WERI-Rb-1 (cell line): ENCODE measurements around the gene MED23.
"Not testable (repeated sequence)": the region's sequence is repeated elsewhere in the genome, so short reads cannot be mapped to it uniquely, and the experiment has no call there.

ENCODE experiments used
- DNase-seq: peaks from one replicate; pipeline ENCODE4 v3.0.0-alpha.2; 2020
- H3K27ac ChIP-seq: fragments of 250-450 bp; sonication (Bioruptor Pico); 2 replicates; pipeline ENCODE4 v1.5.1; 2020; ENCODE audit warnings: mild to moderate bottlenecking, moderate library complexity
- H3K27me3 ChIP-seq: fragments of 250-450 bp; sonication (Bioruptor Pico); 2 replicates; pipeline ENCODE4 v1.5.1; 2021; ENCODE audit warnings: mild to moderate bottlenecking, low read depth, moderate library complexity; ENCODE audit not compliant: insufficient read depth, severe bottlenecking
- H3K36me3 ChIP-seq: fragments of 250-450 bp; sonication (Bioruptor Pico); 2 replicates; pipeline ENCODE4 v1.5.1; 2020; ENCODE audit warnings: mild to moderate bottlenecking, moderate library complexity
- H3K4me3 ChIP-seq: 2 replicates; pipeline ENCODE4 v1.5.1; 2011; ENCODE audit warnings: low read depth, mild to moderate bottlenecking, control low read depth, low read length
- H3K9me3 ChIP-seq: fragments of 250-450 bp; sonication (Bioruptor Pico); 2 replicates; pipeline ENCODE4 v1.5.1; 2021; ENCODE audit warnings: mild to moderate bottlenecking, moderate library complexity; ENCODE audit not compliant: severe bottlenecking
- CTCF ChIP-seq: IDR thresholded peaks from 2 replicates; pipeline ENCODE4 v1.5.1; 2011; ENCODE audit warnings: low read depth, mild to moderate bottlenecking, control low read depth, inconsistent platforms, low read length

Gene MED23

GRCh38 chr6:131532580-131533039 lies 95.4 kb downstream of the MED23 start:
- no peak for TF ChIP-seq CTCF
- H3K27me3 ChIP-seq = no peaks in the 10 kb centered on the region
- DNase-seq = no peak
- no peak overlapping the region for H3K27ac ChIP-seq
- no peaks in the 10 kb centered on the region for H3K9me3 ChIP-seq
- no peaks in the 10 kb centered on the region for H3K36me3 ChIP-seq
- H3K4me3 ChIP-seq = no peak overlapping the region

- not testable (repeated sequence) for DNase-seq, H3K36me3 ChIP-seq, H3K27me3 ChIP-seq, H3K4me3 ChIP-seq, H3K9me3 ChIP-seq, H3K27ac ChIP-seq
These were observed 96.4 kb downstream of the MED23 start for GRCh38 chr6:131531681-131532080.

- H3K36me3 ChIP-seq, H3K27me3 ChIP-seq, DNase-seq, H3K27ac ChIP-seq, H3K9me3 ChIP-seq, H3K4me3 ChIP-seq: not testable (repeated sequence)
These were observed 97.1 kb downstream of the MED23 start for GRCh38 chr6:131530936-131531335.

- no peak for DNase-seq
- Histone ChIP-seq H3K27me3 (no peaks in the 10 kb centered on the region), H3K36me3 (no peaks in the 10 kb centered on the region), H3K9me3 (no peaks in the 10 kb centered on the region), H3K27ac (no peak overlapping the region), H3K4me3 (no peak overlapping the region)
- no peak for TF ChIP-seq CTCF
These were observed 103.2 kb downstream of the MED23 start for GRCh38 chr6:131524695-131525336.

- DNase-seq = no peak
- no peak for TF ChIP-seq CTCF
- H3K27ac ChIP-seq = no peak overlapping the region
- H3K4me3 ChIP-seq = no peak overlapping the region
- no peaks in the 10 kb centered on the region for H3K36me3 ChIP-seq
- H3K27me3 ChIP-seq = no peaks in the 10 kb centered on the region
- H3K9me3 ChIP-seq = no peaks in the 10 kb centered on the region
These were observed 103.9 kb downstream of the MED23 start for GRCh38 chr6:131523988-131524673.
